Measurements from ENCODE around the gene SLC6A13.

GRCh38 chr12:247271-247670, 15.4 kb downstream of the SLC6A13 start:
- TF ChIP-seq CTCF (conservative IDR thresholded peaks at IDR 0.05) (no peak), EZH2 (IDR thresholded peaks at IDR 0.05; ENCODE audit: low read depth) (no peak)

All from PC-9 (cell line).